Right lobe of liver (tissue), 6 donors: ENCODE measurements around the gene ACO2. TPM values are rescaled to one million over a fixed set of nuclear protein-coding genes. Genes with fewer than 3 reads are reported as not detected.

Source experiments
- ATAC-seq, 4 donors: fragments of 200-7000 bp; cut with Tn5 transposase; one replicate each; pipeline ENCODE4 v1.9.1; 2020; ENCODE audit warnings: mild to moderate bottlenecking in 4 of 4, moderate library complexity in 4 of 4
- DNase-seq, 3 donors: peaks; one replicate each; pipeline ENCODE4 v3.0.0-alpha.2; 2020
- H3K27ac ChIP-seq, 3 donors: fragments of 200-600 bp; one replicate each; pipeline ENCODE4 v1.8.0; 2022
- H3K27me3 ChIP-seq, 2 donors: fragments of 200-600 bp; one replicate each; pipeline ENCODE4 v1.8.0; 2022
- H3K36me3 ChIP-seq, 4 donors: fragments of 200-600 bp; sonication (generic) in 1 of 4; one replicate each; pipeline versions ENCODE4 v1.5.1 to v1.8.0; 2017 to 2022; ENCODE audit warnings: control low read depth in 1 of 4
- H3K4me1 ChIP-seq, 4 donors: fragments of 200-600 bp; sonication (generic) in 1 of 4; one replicate each; pipeline versions ENCODE4 v1.5.1 to v1.8.0; 2017 to 2022; ENCODE audit warnings: control low read depth in 1 of 4
- H3K4me3 ChIP-seq, 3 donors: fragments of 200-600 bp; one replicate each; pipeline ENCODE4 v1.8.0; 2022
- H3K9me3 ChIP-seq, 4 donors: fragments of 200-600 bp; sonication (generic) in 1 of 4; one replicate each; pipeline versions ENCODE4 v1.5.1 to v1.8.0; 2017 to 2022; ENCODE audit warnings: control low read depth in 1 of 4
- POLR2A ChIP-seq: fragments of 450-650 bp; IDR thresholded peaks from one replicate; pipeline ENCODE4 v1.6.1; 2017; ENCODE audit warnings: antibody characterized with exemption, mild to moderate bottlenecking
- WGBS: methylation state at CpG from one replicate; pipeline ENCODE4 v1.1.6; 2018; ENCODE audit warnings: low coverage, low lambda C conversion rate; ENCODE audit not compliant: insufficient coverage; ENCODE audit errors: missing lambda C conversion rate; 5-methylcytosine and 5-hydroxymethylcytosine counted together
- intact Hi-C, 2 donors: fragments of 100-400 bp; cut with DNase I; formaldehyde crosslinking; loops; one replicate each; pipeline versions ENCODE4 v1.11.2 to v1.14.1; 2022
- long read RNA-seq: library from polyadenylated mRNA; unstranded; transcript quantifications from one replicate; pipeline ENCODE4 v2.0.0, GENCODE V29; 2019
- total RNA-seq, 6 experiments: library from RNA; depleted of rRNA in 2 of 6; stranded (reverse); fragments of >200 nt in 2 of 6; fragmentation: NEBNext Ultra II Directional in 3 of 6; extraction: Animal tissue kit (Norgen Biotek cat#: 25700) in 3 of 6; gene quantifications; one replicate each; pipeline versions ENCODE4 v1.1.0 to v1.2.4, GENCODE V29; 2016 to 2023
- TF ChIP-seq, protein P1 (sequence below), 4 donors: fragments of 200-600 bp in 3 of 4; fragments of 450-650 bp in 1 of 4; IDR thresholded peaks; one replicate each; pipeline versions ENCODE4 v1.5.1 to v1.8.0; 2016 to 2022; ENCODE audit warnings: antibody characterized with exemption in 4 of 4, mild to moderate bottlenecking in 2 of 4
- donor health status: DM: no; HTN: yes; CAD: no.
- donor health status: DM: no; HTN: no; CAD: no.
- donor health status: DM: no; HTN: no; CAD: no.
- donor health status: DM: no; HTN: yes; CAD: no.
- donor health status: DM: no; HTN: yes; CAD: no.

Gene ACO2
- 100 to 1,000 TPM in 2 of 6 experiments, 10 to 100 TPM in 4; 62.6 to 135 (median 66.8) TPM for total RNA-seq
- long read RNA-seq, transcript ACO2-201 (18 exons, 2,741 nt), result major isoform, 6 of 14 reads
- long read RNA-seq, partial matches to known transcripts, result 5 of 14 reads
- long read RNA-seq, other reads (novel, unspliced or antisense), result 3 of 14 reads

GRCh38 chr22:41468381-41469217, at the start of gene ACO2, which contains the start of gene PHF5A:
TSS of gene ACO2 (plus strand) at chr22:41469117. CDS start at chr22:41469147, 30 bp downstream.
TSS of gene PHF5A (minus strand) at chr22:41468692. CDS start at chr22:41468653, 39 bp downstream.
- 0% methylated on average over 34 of the region's 51 CpGs for WGBS
- Histone ChIP-seq H3K36me3 (peaks cover 4 to 37% (median 20%) of the 10 kb centered on the region in 4 donors), H3K27ac (peak within 1 kb of the TSS; percentile 81 to 97 (median 96)), H3K27me3 (no peaks in the 10 kb centered on the region), H3K9me3 (no peaks in the 10 kb centered on the region), H3K4me3 (peak within 1 kb of the TSS; percentile 83 to 99 (median 92)), H3K4me1 (peaks cover 0 to 41% (median 18%) of the 10 kb centered on the region in 4 donors)
- TF ChIP-seq POLR2A, result peak; percentile 61
- TF ChIP-seq, protein P1, sequence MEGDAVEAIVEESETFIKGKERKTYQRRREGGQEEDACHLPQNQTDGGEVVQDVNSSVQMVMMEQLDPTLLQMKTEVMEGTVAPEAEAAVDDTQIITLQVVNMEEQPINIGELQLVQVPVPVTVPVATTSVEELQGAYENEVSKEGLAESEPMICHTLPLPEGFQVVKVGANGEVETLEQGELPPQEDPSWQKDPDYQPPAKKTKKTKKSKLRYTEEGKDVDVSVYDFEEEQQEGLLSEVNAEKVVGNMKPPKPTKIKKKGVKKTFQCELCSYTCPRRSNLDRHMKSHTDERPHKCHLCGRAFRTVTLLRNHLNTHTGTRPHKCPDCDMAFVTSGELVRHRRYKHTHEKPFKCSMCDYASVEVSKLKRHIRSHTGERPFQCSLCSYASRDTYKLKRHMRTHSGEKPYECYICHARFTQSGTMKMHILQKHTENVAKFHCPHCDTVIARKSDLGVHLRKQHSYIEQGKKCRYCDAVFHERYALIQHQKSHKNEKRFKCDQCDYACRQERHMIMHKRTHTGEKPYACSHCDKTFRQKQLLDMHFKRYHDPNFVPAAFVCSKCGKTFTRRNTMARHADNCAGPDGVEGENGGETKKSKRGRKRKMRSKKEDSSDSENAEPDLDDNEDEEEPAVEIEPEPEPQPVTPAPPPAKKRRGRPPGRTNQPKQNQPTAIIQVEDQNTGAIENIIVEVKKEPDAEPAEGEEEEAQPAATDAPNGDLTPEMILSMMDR (IDR thresholded peaks at IDR 0.05), result no peak
- ATAC-seq (peak; percentile 95 to 97 (median 96)), DNase-seq (peak; percentile 96 to 98 (median 98))
- intact Hi-C loops, result loop anchor here in 1 of 2 donors (10.0 kb wide), 1 partner anchor 46 kb away; no protein-coding TSS in a partner anchor

DNA sequence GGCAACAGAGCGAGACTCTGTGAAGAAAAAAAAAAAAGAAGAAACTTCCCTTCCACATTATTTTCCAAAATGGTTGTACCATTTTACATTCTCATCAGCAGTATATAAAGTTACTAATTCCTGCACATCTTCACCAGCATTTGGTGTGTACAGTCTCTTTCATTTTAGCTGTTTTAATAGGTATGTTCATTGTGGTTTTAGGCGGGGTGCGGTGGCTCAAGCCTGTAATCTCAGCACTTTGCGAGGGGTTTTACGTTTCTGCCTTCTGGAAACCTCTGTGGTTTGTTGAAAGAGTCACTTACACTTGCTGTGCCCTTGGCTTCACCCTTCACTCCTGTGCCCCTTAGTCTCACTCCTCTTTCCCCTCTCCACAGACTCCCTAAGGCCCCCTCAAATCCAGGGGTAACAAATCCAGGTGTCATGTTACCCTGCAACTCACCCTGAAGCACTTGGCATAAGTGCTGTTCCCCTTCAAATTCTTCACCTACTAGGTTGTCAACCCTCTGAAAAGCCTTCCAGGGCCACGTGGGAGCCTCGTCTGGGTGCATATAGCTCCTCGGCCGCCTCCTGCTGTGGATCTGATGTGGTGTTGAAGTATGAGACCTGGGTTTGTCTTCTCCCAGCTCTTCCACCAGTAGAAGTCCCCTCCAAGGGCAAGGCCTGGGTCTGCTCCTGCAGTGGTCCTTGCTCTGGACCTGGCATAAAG, 43.1 kb upstream of the ACO2 start:
- DNase-seq (no peak), ATAC-seq (no peak)
- H3K4me3 ChIP-seq, result no peak overlapping the region
- 69% methylated on average over 4 of the region's 9 CpGs for WGBS
- intact Hi-C loops, result no loop called here
- H3K4me1 ChIP-seq, result no peaks in the 10 kb centered on the region
- H3K36me3 ChIP-seq, result no peaks in the 10 kb centered on the region
- no peaks in the 10 kb centered on the region for H3K9me3 ChIP-seq
- TF ChIP-seq POLR2A, result no peak
- TF ChIP-seq, protein P1 (IDR thresholded peaks at IDR 0.05), result no peak
- no peak overlapping the region for H3K27ac ChIP-seq
- H3K27me3 ChIP-seq, result no peaks in the 10 kb centered on the region

DNA sequence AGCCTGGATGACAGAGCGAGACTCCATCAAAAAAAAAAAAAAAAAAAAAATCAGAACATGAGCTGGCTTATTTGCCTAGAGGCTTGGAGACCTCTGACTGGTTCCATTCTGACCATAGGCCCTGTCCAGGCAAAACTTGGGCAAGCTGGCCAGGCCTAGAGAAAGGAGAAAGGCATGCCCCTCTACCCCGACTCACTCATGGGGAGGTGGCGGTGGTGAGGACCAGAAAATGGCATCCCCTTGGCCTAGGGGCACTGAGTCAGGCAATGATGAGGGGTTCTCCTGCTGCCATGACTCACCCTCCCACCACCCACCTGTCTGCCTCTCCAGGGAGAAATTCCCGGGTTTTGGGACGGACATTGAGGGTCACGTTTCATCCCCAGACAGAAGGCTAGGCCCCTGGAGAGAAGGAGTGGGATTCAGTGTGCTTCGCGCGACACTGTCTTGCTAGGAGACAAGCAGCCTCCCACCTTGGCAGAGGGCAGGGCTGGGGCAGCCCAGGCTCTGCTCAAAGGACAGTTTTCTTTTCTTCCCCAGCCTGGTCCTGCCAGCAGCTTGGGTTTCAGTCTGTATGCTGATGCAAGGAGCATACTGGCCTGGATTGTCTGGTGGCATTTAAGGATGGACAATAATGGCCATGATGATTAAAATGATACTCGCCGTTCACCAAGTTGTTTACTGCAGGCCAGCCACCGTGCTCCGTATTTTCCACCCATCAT, 39.5 kb upstream of the ACO2 start:
- H3K27ac ChIP-seq, result no peak overlapping the region

More for the DNA sequence above, 39.5 kb upstream of the ACO2 start:
- ATAC-seq (peak in 2 of 4 donors; percentile 12 to 21), DNase-seq (no peak)
- Histone ChIP-seq H3K4me1 (peaks cover 0 to 14% (median 0%) of the 10 kb centered on the region in 4 donors), H3K9me3 (no peaks in the 10 kb centered on the region), H3K36me3 (peaks cover 0 to 6% (median 0%) of the 10 kb centered on the region in 4 donors), H3K27me3 (no peaks in the 10 kb centered on the region), H3K4me3 (no peak overlapping the region)
- TF ChIP-seq, protein P1 (IDR thresholded peaks at IDR 0.05), result no peak
- no peak for TF ChIP-seq POLR2A
- 99% methylated on average over 7 of the region's 13 CpGs for WGBS
- intact Hi-C loops, result no loop called here
